Mucosa of stomach (tissue), 1 donor: Measurements from ENCODE around the gene ACAP3.

Experiments used
- H3K27me3 ChIP-seq: one replicate; pipeline ENCODE4 v1.7.0; 2013; ENCODE audit warnings: mild to moderate bottlenecking, low read length; ENCODE audit not compliant: control insufficient read depth, insufficient read depth
- H3K36me3 ChIP-seq: one replicate; pipeline ENCODE4 v1.7.0; 2013; ENCODE audit warnings: low read length; ENCODE audit not compliant: control insufficient read depth, insufficient read depth
- H3K4me1 ChIP-seq: one replicate; pipeline ENCODE4 v1.7.0; 2013; ENCODE audit warnings: mild to moderate bottlenecking, low read length; ENCODE audit not compliant: control insufficient read depth, insufficient read depth
- H3K4me3 ChIP-seq: one replicate; pipeline ENCODE4 v1.7.0; 2013; ENCODE audit warnings: low read length
- H3K9ac ChIP-seq: one replicate; pipeline ENCODE4 v1.7.0; 2013; ENCODE audit warnings: mild to moderate bottlenecking, low read length, moderate library complexity
- H3K9me3 ChIP-seq: one replicate; pipeline ENCODE4 v1.7.0; 2013; ENCODE audit warnings: mild to moderate bottlenecking, low read length, moderate library complexity; ENCODE audit not compliant: control insufficient read depth
- donor health status: Pancreatic carcinoma.

Gene ACAP3

DNA sequence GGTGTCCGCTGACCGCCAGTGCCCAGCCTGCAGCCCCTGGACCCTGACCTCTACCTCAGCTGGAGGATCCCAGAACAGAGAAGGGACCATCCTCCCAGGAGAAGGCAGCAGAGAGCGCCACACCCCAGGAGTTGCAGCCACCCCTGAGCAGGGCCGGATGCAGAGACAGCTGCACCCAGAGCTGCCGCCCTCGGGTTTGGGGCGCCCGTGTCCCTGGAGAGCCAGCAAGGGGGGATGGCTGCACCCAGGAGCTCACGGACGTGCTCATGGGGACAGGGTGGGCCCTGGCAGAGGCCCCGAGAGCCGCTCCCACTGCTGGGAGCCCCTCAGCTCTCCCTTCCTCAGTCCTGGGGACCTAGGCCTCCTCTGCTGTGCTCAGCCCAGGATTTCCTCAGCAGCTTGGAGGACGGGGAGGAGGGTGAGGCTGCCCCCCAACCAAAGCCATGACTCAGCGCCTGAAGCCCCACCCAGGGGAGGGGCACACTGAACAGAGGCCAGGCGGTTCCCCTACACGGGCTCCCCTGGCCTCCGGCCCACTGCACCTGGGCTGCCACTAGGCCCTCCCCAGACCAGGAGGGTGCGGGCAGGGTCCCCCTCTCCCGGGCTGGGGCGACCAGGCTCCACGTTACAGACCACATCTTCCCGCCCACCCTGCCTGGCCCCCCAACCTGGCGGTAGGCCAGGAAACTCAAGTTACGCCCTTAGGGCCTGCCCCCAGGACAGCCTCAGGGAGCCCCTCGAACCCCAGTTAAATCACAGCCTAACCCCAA, 2.2 kb downstream of the ACAP3 start:
- peak overlapping the region; percentile 55 for H3K9ac ChIP-seq
- no peaks in the 10 kb centered on the region for H3K9me3 ChIP-seq
- H3K36me3 ChIP-seq: no peaks in the 10 kb centered on the region
- H3K27me3 ChIP-seq: no peaks in the 10 kb centered on the region
- peak overlapping the region; percentile 2 for H3K4me3 ChIP-seq
- peaks cover 49% of the 10 kb centered on the region for H3K4me1 ChIP-seq

DNA sequence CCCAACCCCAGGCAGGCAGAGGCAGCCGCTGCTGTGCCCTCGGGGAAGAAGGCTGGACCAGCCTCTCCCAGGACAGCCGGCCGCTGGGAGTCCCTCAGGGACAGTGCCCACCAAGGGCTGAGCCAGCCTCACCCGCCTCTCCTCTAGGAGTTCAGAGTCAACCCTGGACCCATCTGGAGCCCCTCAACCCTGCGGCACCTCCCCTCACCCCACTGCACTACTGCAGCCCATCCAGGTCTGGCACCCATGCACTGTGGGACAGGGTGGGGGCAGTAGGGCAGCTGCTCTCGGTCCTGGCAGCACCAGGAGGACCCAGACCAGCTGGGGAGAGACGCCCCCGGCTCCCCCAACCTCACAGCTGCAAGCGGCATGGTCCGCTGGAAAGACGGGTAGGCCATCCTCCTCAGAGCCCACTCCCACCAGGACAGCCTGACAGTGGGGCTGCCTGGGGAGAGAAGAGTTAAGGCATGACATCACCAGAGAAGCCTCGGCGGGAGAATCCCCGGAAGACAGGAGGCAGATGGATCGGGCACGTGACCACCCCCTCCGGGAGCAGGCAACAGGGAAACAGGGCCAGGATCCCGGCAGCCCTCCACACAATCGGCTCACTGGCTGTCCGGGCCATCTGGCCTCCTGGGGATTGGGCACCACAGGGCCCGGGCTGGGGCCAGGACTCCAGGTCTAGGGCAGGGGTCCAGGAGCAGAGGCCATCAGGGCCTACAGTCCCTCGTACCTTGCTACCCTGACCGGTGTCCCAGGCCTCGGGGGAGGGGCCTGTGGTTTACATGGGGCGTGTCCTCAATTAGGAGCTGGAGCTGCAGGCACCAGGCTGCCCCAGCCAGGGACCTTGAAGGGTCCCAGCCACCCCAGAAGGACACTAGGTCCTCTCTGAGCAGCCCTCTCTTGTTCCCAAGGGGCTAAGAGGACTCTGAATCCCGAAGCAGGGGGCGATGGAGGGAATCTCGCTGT, 3.1 kb downstream of the ACAP3 start:
- Histone ChIP-seq H3K27me3 (no peaks in the 10 kb centered on the region), H3K4me3 (peak overlapping the region; percentile 2), H3K9me3 (no peaks in the 10 kb centered on the region), H3K9ac (peak overlapping the region; percentile 55), H3K36me3 (no peaks in the 10 kb centered on the region), H3K4me1 (peaks cover 48% of the 10 kb centered on the region)

DNA sequence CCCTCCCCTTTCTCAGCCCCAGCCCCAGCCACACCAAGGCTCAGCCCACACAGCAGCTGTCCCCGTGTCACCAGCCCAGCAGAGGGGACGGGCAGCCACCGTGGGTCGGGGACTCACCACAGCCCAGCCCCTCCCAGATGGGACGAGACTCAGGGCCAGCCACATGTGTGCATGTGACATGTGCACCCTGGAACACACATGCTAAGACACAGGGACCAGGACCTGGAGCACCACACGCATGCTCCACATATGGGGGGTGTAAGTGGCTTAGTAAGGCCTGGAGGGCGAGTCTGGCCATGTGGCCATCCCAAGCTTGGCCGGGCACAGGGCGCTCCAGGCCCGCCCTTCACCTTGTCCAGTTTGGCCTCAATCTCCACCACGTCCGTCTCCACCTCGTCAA, 4.0 kb downstream of the ACAP3 start:
- Histone ChIP-seq H3K9me3 (no peaks in the 10 kb centered on the region), H3K4me1 (peaks cover 44% of the 10 kb centered on the region), H3K4me3 (no peak overlapping the region), H3K9ac (no peak overlapping the region), H3K36me3 (no peaks in the 10 kb centered on the region), H3K27me3 (no peaks in the 10 kb centered on the region)

DNA sequence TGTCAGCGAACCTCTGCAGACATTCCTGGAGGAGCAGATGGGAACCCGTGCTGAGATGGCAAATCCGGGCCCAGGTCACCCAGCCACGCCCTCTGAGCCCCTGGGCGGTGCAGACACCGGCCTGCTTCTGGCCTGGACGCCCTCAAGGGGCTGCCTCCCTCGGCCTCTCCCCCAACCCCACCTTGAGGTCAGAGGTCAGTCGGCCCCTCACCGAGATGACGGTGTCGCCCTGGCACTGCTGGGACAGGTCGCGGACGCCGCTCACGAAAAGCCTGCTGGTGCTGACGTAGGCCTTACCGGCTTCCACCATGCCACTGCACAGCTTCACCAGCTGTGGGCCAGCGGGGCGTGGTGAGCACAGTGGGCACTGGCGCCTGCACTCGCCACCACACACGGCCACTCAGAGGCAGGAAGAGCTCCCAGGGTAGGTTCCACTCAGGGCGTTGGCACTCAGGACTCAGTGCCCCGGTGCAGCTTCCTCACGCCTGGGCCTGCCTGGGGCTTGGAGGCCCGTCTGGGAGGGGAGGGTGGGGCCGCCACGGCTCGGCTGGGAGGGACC, 4.7 kb downstream of the ACAP3 start:
- Histone ChIP-seq H3K4me3 (no peak overlapping the region), H3K9ac (no peak overlapping the region), H3K27me3 (no peaks in the 10 kb centered on the region), H3K36me3 (no peaks in the 10 kb centered on the region), H3K9me3 (no peaks in the 10 kb centered on the region), H3K4me1 (peaks cover 44% of the 10 kb centered on the region)

DNA sequence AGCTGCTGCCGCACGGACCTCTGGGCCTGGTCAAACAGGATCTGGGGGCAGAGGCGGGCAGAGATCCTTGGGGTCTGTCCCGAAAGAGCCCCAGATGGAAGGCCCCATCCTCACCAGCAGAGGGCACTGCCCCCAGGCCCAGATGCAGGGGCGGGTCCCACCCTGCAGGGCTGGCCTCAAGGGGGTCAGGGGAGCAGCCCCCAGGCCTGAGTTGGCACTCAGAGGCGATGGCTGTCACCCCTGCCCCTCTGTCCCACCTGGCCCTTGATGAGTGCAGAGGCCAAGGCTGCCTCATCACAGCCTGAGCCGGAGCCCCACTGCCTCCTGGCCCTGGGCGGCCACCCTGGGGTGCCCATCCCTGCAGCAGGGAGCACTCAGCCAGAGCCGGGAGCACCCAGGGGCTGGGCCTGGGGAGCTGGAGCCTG, 5.7 kb downstream of the ACAP3 start:
- H3K27me3 ChIP-seq: no peaks in the 10 kb centered on the region
- H3K9me3 ChIP-seq: no peaks in the 10 kb centered on the region
- H3K9ac ChIP-seq: no peak overlapping the region
- H3K4me3 ChIP-seq: no peak overlapping the region
- peaks cover 42% of the 10 kb centered on the region for H3K4me1 ChIP-seq
- no peaks in the 10 kb centered on the region for H3K36me3 ChIP-seq

DNA sequence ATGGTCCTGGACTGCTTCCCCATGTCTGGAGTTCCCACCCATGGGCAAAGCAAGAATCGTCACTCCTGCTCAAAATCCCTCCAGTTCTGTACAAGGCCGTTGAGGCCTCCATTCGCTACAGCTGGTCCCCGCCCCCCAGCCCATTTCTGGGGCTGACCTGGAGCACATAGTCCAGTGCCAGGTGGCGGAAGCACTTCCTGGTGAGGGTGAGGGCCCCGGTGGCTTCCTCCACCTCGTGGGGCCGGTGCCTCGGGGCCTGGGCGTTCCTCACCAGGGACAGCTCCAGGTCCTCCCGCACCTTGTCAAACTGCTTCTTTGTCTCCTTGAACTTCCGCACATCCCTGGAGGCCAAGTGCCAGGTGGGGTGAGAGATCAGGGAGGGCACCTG, 7.4 kb downstream of the ACAP3 start:
- Histone ChIP-seq H3K9ac (no peak overlapping the region), H3K27me3 (no peaks in the 10 kb centered on the region), H3K4me1 (peaks cover 25% of the 10 kb centered on the region), H3K4me3 (no peak overlapping the region), H3K9me3 (no peaks in the 10 kb centered on the region), H3K36me3 (no peaks in the 10 kb centered on the region)

DNA sequence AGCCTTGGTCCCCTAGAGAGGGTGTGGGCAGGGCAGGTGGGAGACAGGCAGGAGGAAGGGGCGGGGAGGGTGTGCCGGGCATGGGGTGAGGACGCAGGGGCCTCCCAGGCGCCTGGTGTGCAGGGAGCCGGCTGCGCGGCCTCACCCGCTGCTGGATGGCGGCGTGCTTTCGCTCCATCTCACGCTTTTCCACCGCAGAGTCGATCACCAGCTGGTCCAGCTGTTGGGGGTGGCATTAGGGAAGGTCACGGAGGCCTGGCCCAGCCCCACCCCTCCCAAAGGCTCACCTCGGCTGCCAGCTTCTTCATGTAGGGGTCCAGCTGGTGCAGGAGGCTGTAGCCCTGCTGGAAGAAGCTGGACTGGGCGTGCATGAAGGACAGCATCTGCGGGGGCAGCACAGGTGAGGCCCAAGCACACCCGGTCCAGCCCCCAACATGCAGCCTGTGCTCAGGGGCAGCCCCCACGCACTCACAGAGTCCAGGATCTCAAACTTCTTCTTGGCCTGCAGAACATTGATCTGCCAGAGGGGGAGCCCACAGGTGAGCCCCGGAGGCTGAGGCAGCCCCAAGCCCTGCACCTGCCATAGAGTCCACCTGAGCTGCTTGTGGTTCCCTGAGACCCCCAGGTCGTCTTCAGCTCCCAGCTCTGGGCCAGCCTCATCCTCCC, 7.9 kb downstream of the ACAP3 start:
- Histone ChIP-seq H3K9me3 (no peaks in the 10 kb centered on the region), H3K9ac (no peak overlapping the region), H3K27me3 (no peaks in the 10 kb centered on the region), H3K4me1 (peaks cover 20% of the 10 kb centered on the region), H3K36me3 (no peaks in the 10 kb centered on the region), H3K4me3 (no peak overlapping the region)

DNA sequence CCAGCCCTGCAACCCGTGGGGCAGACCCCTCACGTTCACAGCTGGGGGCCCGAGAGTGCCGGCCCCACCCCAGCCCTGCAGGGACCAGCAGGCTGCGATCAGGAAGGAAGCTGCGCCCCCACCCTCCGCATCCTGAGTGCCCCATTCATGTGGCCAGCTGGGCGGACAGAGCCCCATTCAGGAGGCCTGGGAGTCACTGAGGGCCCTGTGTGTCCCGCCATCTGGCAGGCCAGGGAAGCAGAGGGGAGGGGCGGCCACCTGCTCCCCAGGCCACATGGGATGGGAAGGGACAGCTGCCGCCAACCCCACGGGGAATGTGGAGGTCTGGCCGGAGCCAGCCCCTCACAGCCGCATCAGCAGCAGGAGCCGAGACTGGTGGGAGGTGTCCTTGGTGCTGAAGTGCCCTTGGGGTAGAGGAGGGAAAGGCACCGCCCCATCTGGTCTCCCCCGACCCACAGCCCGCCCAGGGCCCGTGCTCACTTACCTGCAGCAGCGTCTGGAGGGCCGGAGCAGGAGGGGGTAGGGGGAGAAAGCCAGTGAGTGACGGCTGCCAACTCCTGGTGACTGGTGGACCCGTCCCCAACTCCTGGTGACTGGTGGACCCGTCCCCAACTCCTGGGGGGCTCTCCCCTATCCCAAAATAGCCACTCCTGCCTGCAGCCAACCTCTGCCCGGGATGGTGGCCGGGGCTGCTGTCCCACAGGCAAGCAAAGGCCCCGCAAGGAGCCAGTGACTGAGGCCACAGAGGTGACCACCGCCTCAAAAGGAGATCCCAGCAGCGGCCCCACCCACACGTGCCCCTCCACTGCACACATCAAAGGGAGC, 8.7 kb downstream of the ACAP3 start:
- H3K4me1 ChIP-seq: peaks cover 12% of the 10 kb centered on the region
- no peaks in the 10 kb centered on the region for H3K36me3 ChIP-seq
- no peak overlapping the region for H3K9ac ChIP-seq
- H3K9me3 ChIP-seq: no peaks in the 10 kb centered on the region
- H3K27me3 ChIP-seq: no peaks in the 10 kb centered on the region
- H3K4me3 ChIP-seq: no peak overlapping the region

DNA sequence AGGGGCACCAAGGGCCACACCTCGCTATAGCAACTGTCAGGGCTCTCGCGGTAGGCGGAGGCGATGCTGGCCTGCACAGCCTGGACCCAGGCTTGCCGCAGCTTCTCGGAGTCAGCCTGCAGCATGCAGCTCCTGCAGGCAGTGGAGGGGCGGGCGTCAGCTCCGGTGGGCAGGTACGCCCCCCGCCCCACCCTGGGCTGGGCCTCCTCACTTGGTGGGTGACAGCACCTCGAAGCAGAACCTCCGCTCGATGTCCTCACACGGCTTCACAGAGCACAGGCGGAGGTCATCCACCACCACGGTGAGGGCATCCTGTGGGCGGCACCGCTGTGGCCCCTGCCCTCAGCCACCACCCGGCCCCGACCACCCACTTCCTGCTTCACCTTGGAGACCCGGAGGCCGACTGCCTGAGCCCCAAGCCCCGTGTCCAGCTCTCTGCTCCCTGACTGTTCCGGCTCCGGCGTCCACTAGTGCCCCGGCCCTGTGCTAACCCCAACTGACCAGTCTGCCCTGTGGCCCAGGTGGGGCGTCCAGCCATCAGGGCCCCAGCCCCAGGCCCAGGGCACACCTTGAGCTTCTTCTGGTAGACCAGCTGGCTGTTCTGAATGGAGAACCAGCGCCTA, 9.8 kb downstream of the ACAP3 start:
- Histone ChIP-seq H3K4me3 (no peak overlapping the region), H3K27me3 (no peaks in the 10 kb centered on the region), H3K9me3 (no peaks in the 10 kb centered on the region), H3K36me3 (no peaks in the 10 kb centered on the region), H3K9ac (no peak overlapping the region), H3K4me1 (peaks cover under 1% of the 10 kb centered on the region)

DNA sequence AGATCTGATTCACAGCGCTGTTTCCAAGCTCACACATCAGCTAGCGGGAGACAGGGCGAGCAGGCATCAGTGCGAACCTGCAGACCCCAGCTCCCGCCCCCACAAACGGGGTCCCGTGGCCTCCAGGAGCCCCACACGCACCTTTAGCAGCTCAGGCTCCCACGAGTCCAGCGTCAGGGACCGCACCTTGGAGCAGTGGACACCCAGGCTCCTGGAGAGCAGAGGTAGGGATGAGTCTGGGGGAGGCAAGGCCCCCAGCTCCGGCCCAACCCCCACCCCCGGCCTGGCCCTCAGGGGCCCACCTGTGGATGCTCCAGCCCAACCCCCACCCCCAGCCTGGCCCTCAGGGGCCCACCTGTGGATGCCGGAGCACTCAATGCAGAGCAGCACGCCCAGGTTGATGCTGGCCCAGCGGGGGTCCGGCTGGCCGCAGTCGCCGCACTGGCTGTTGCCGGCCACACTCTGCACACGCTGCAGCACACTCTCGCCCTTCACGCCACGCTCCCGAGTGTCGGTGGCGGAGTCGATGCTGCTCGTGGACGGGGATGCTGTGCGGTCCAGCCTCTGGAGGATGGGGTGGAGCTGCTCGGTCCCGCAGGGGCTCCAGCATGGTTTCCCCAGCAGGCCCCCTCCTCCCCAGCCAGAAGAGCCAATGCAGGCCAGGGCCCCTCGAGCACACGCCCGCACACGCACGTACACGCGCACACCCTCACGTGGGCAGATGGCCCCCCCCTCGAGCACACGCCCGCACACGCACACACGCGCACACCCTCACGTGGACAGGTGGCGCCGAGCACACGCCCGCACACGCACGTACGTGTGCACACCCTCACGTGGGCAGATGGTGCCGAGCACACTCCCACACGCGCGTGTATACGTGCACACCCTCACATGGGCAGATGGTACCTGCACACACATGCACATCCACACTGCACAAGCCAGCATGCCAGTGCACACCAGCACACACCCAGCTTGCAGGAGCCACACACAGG, 11.4 kb downstream of the ACAP3 start:
- Histone ChIP-seq H3K9ac (no peak overlapping the region), H3K9me3 (no peaks in the 10 kb centered on the region), H3K27me3 (peaks cover 3% of the 10 kb centered on the region), H3K4me3 (no peak overlapping the region), H3K36me3 (no peaks in the 10 kb centered on the region), H3K4me1 (peaks cover 8% of the 10 kb centered on the region)
